ENCODE measurements around the gene CD86.

DNA sequence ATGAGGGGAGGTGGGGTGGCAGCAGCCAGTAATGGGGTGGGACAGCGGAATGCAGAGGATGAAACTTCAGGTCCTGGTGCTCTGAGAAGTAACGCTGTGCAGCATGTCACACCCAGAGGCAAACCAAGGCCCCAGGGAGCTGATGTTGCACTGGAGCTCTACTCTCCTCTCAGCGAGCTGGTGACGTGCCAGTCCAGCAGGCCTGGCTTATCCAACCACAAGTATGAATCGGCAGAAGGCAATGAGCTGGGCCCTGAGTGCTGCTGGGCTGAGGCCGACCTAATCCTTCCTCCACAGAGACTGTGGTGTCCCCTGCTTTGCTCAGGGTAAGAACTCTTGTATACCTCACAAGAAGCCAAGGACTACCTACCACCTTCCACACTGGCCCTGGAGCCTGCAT, 30.5 kb downstream of the CD86 start:
- TF ChIP-seq, protein P1, sequence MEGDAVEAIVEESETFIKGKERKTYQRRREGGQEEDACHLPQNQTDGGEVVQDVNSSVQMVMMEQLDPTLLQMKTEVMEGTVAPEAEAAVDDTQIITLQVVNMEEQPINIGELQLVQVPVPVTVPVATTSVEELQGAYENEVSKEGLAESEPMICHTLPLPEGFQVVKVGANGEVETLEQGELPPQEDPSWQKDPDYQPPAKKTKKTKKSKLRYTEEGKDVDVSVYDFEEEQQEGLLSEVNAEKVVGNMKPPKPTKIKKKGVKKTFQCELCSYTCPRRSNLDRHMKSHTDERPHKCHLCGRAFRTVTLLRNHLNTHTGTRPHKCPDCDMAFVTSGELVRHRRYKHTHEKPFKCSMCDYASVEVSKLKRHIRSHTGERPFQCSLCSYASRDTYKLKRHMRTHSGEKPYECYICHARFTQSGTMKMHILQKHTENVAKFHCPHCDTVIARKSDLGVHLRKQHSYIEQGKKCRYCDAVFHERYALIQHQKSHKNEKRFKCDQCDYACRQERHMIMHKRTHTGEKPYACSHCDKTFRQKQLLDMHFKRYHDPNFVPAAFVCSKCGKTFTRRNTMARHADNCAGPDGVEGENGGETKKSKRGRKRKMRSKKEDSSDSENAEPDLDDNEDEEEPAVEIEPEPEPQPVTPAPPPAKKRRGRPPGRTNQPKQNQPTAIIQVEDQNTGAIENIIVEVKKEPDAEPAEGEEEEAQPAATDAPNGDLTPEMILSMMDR (IDR thresholded peaks at IDR 0.05) = no peak
- no peak for TF ChIP-seq POLR2A (IDR thresholded peaks at IDR 0.05)

All from thyroid gland (tissue), 4 donors.